NCI-H146 treated with DMSO at 0.1 percent for 48 hours (cell line): Measurements from ENCODE around the gene FTO.

Experiments used
- DNase-seq: peaks from one replicate; lab custom pipeline; 2025; ENCODE audit not compliant: unreplicated experiment; lab: John Stamatoyannopoulos, UW

The FTO gene

GRCh38 chr16:54142787-54143186 lies 438.8 kb downstream of the FTO start:
- DNase-seq, result no peak

- no peak for DNase-seq
These were observed 439.5 kb downstream of the FTO start for GRCh38 chr16:54143410-54143809.

- DNase-seq, result no peak
These were observed 440.1 kb downstream of the FTO start for GRCh38 chr16:54143934-54144571.

- no peak for DNase-seq
These were observed 440.6 kb downstream of the FTO start for GRCh38 chr16:54144572-54144947.

- no peak for DNase-seq
These were observed 441.9 kb downstream of the FTO start for GRCh38 chr16:54145881-54146280.

- DNase-seq, result no peak
These were observed 445.0 kb downstream of the FTO start for GRCh38 chr16:54148974-54149373.

- DNase-seq, result no peak
These were observed 446.9 kb downstream of the FTO start for GRCh38 chr16:54150861-54151260.

- DNase-seq, result no peak
These were observed 448.6 kb downstream of the FTO start for GRCh38 chr16:54152362-54153239.

- no peak for DNase-seq
These were observed 449.4 kb downstream of the FTO start for GRCh38 chr16:54153240-54153934.

- no peak for DNase-seq
These were observed 452.4 kb downstream of the FTO start for GRCh38 chr16:54156349-54156748.

GRCh38 chr16:54158986-54159385 lies 455.0 kb downstream of the FTO start:
- no peak for DNase-seq

- DNase-seq, result no peak
These were observed 455.6 kb downstream of the FTO start for GRCh38 chr16:54159490-54160080.

- no peak for DNase-seq
These were observed 456.4 kb downstream of the FTO start for GRCh38 chr16:54160252-54160860.

GRCh38 chr16:54160939-54161897 lies 457.3 kb downstream of the FTO start:
- no peak for DNase-seq

- no peak for DNase-seq
These were observed 459.4 kb downstream of the FTO start for GRCh38 chr16:54163197-54163843.

GRCh38 chr16:54164789-54165173 lies 460.8 kb downstream of the FTO start:
- no peak for DNase-seq

GRCh38 chr16:54165174-54165911 lies 461.4 kb downstream of the FTO start:
- no peak for DNase-seq

GRCh38 chr16:54165912-54166865 lies 462.2 kb downstream of the FTO start:
- no peak for DNase-seq
